ENCODE results near the gene FXYD6. TPM values are rescaled to one million over a fixed set of nuclear protein-coding genes. Genes with fewer than 3 reads are reported as not detected.

The FXYD6 gene
- total RNA-seq, 4 donors from 2014 or later, result 2.9 to 17.7 (median 5.4) TPM

- peaks cover 0 to 3% (median 0%) of the 10 kb centered on the region in 3 donors for H3K27me3 ChIP-seq
- in situ Hi-C loops (cut with MboI; ENCODE audit: low sequenced_read_pairs in 4 of 4) (no loop called here), intact Hi-C loops (cut with DNase I; ENCODE audit: low total_unique reads) (no loop called here)
- H3K27ac ChIP-seq, result no peak overlapping the region
- no peaks in the 10 kb centered on the region for H3K9me3 ChIP-seq
- TF ChIP-seq POLR2A (IDR thresholded peaks at IDR 0.05), result no peak
- TF ChIP-seq CTCF (IDR thresholded peaks at IDR 0.05 in 4 of 5, conservative IDR thresholded peaks at IDR 0.05 in 1 of 5), result no peak
- H3K4me1 ChIP-seq, result no peaks in the 10 kb centered on the region
- no peaks in the 10 kb centered on the region for H3K36me3 ChIP-seq
- DNase-seq (no peak), ATAC-seq (no peak)
- no peak overlapping the region for H3K4me3 ChIP-seq
Observed at GRCh38 chr11:117914991-117915618, 38.6 kb upstream of the FXYD6 start.

- Histone ChIP-seq H3K36me3 (no peaks in the 10 kb centered on the region), H3K9me3 (no peaks in the 10 kb centered on the region), H3K27me3 (peaks cover 0 to 3% (median 0%) of the 10 kb centered on the region in 3 donors), H3K4me3 (no peak overlapping the region), H3K4me1 (no peaks in the 10 kb centered on the region), H3K27ac (no peak overlapping the region)
- in situ Hi-C loops (cut with MboI; ENCODE audit: low sequenced_read_pairs in 4 of 4), result no loop called here
- DNase-seq (no peak), ATAC-seq (no peak)
- TF ChIP-seq CTCF (IDR thresholded peaks at IDR 0.05 in 4 of 5, conservative IDR thresholded peaks at IDR 0.05 in 1 of 5), result no peak
- TF ChIP-seq POLR2A (IDR thresholded peaks at IDR 0.05), result no peak
- intact Hi-C loops (cut with DNase I; ENCODE audit: low total_unique reads), result no loop called here
Observed at GRCh38 chr11:117914398-117914761, 37.9 kb upstream of the FXYD6 start.

GRCh38 chr11:117913736-117914397 lies 37.4 kb upstream of the FXYD6 start:
- DNase-seq, result no peak
- intact Hi-C loops (cut with DNase I; ENCODE audit: low total_unique reads) (no loop called here), in situ Hi-C loops (cut with MboI; ENCODE audit: low sequenced_read_pairs in 4 of 4) (no loop called here)
- Histone ChIP-seq H3K4me3 (no peak overlapping the region), H3K27me3 (peaks cover 0 to 3% (median 0%) of the 10 kb centered on the region in 3 donors), H3K4me1 (no peaks in the 10 kb centered on the region), H3K27ac (no peak overlapping the region), H3K9me3 (no peaks in the 10 kb centered on the region), H3K36me3 (no peaks in the 10 kb centered on the region)
- no peak for TF ChIP-seq POLR2A (IDR thresholded peaks at IDR 0.05)
- TF ChIP-seq CTCF (IDR thresholded peaks at IDR 0.05 in 4 of 5, conservative IDR thresholded peaks at IDR 0.05 in 1 of 5), result no peak
- ATAC-seq, result no peak

GRCh38 chr11:117912497-117912896 lies 36.0 kb upstream of the FXYD6 start:
- no peak overlapping the region for H3K27ac ChIP-seq
- H3K36me3 ChIP-seq, result no peaks in the 10 kb centered on the region
- H3K27me3 ChIP-seq, result peaks cover 0 to 3% (median 0%) of the 10 kb centered on the region in 3 donors
- no peak overlapping the region for H3K4me3 ChIP-seq
- ATAC-seq (no peak), DNase-seq (no peak)
- H3K9me3 ChIP-seq, result no peaks in the 10 kb centered on the region
- in situ Hi-C loops (cut with MboI; ENCODE audit: low sequenced_read_pairs in 4 of 4) (no loop called here), intact Hi-C loops (cut with DNase I; ENCODE audit: low total_unique reads) (no loop called here)
- H3K4me1 ChIP-seq, result no peaks in the 10 kb centered on the region
- no peak for TF ChIP-seq CTCF (IDR thresholded peaks at IDR 0.05 in 4 of 5, conservative IDR thresholded peaks at IDR 0.05 in 1 of 5)
- TF ChIP-seq POLR2A (IDR thresholded peaks at IDR 0.05), result no peak

Measured in gastrocnemius medialis (tissue), 4 donors.